ENCODE measurements around the gene HOXD10.

Gene HOXD10

GRCh38 chr2:176149481-176149938 lies 32.9 kb downstream of the HOXD10 start:
- H3K27ac ChIP-seq (ENCODE audit: low read length): no peak overlapping the region
- no peaks in the 10 kb centered on the region for H3K4me1 ChIP-seq (ENCODE audit: control insufficient read depth, insufficient read depth, low read length)
- H3K9me3 ChIP-seq (ENCODE audit: control insufficient read depth, insufficient read depth, low read length): no peaks in the 10 kb centered on the region
- no peaks in the 10 kb centered on the region for H3K36me3 ChIP-seq (ENCODE audit: control insufficient read depth, insufficient read depth, low read length)
- H3K27me3 ChIP-seq (ENCODE audit: control insufficient read depth, insufficient read depth, low read length): peaks cover 96% of the 10 kb centered on the region
- DNase-seq (ENCODE audit: low read depth, low spot score): no peak
- WGBS (ENCODE audit: insufficient coverage, insufficient read length): no CpG with 5 or more reads among the region's 22 CpGs
- H3K4me3 ChIP-seq (ENCODE audit: low read length): no peak overlapping the region

- WGBS (ENCODE audit: insufficient coverage, insufficient read length): no CpG with 5 or more reads among the region's 24 CpGs
- H3K9me3 ChIP-seq (ENCODE audit: control insufficient read depth, insufficient read depth, low read length): no peaks in the 10 kb centered on the region
- no peak overlapping the region for H3K27ac ChIP-seq (ENCODE audit: low read length)
- DNase-seq (ENCODE audit: low read depth, low spot score): no peak
- H3K27me3 ChIP-seq (ENCODE audit: control insufficient read depth, insufficient read depth, low read length): peaks cover 97% of the 10 kb centered on the region
- H3K36me3 ChIP-seq (ENCODE audit: control insufficient read depth, insufficient read depth, low read length): no peaks in the 10 kb centered on the region
- H3K4me1 ChIP-seq (ENCODE audit: control insufficient read depth, insufficient read depth, low read length): no peaks in the 10 kb centered on the region; the same call in 1 of the 2 replicates
- no peak overlapping the region for H3K4me3 ChIP-seq (ENCODE audit: low read length)
These were observed 33.5 kb downstream of the HOXD10 start for GRCh38 chr2:176149939-176150583.

- no peaks in the 10 kb centered on the region for H3K9me3 ChIP-seq (ENCODE audit: control insufficient read depth, insufficient read depth, low read length)
- no peaks in the 10 kb centered on the region for H3K36me3 ChIP-seq (ENCODE audit: control insufficient read depth, insufficient read depth, low read length)
- no CpG with 5 or more reads among the region's 14 CpGs for WGBS (ENCODE audit: insufficient coverage, insufficient read length)
- H3K27me3 ChIP-seq (ENCODE audit: control insufficient read depth, insufficient read depth, low read length): peaks cover 97% of the 10 kb centered on the region
- no peaks in the 10 kb centered on the region; the same call in 1 of the 2 replicates for H3K4me1 ChIP-seq (ENCODE audit: control insufficient read depth, insufficient read depth, low read length)
- no peak overlapping the region for H3K27ac ChIP-seq (ENCODE audit: low read length)
- no peak for DNase-seq (ENCODE audit: low read depth, low spot score)
- H3K4me3 ChIP-seq (ENCODE audit: low read length): no peak overlapping the region
These were observed 34.2 kb downstream of the HOXD10 start for GRCh38 chr2:176150584-176151441.

- peaks cover 97% of the 10 kb centered on the region for H3K27me3 ChIP-seq (ENCODE audit: control insufficient read depth, insufficient read depth, low read length)
- H3K27ac ChIP-seq (ENCODE audit: low read length): no peak within 1 kb of the TSS
- H3K4me3 ChIP-seq (ENCODE audit: low read length): no peak within 1 kb of the TSS
- H3K9me3 ChIP-seq (ENCODE audit: control insufficient read depth, insufficient read depth, low read length): no peaks in the 10 kb centered on the region
- WGBS (ENCODE audit: insufficient coverage, insufficient read length): no CpG with 5 or more reads among the region's 55 CpGs
- H3K4me1 ChIP-seq (ENCODE audit: control insufficient read depth, insufficient read depth, low read length): no peaks in the 10 kb centered on the region; the same call in 1 of the 2 replicates
- no peak for DNase-seq (ENCODE audit: low read depth, low spot score)
- no peaks in the 10 kb centered on the region for H3K36me3 ChIP-seq (ENCODE audit: control insufficient read depth, insufficient read depth, low read length)
These were observed 35.1 kb downstream of the HOXD10 start, which contains the start of gene HOXD4 for GRCh38 chr2:176151442-176152287. Gene HOXD4, plus strand, starts transcription at chr2:176151550. Its CDS starts 84 bp downstream, at chr2:176151634.

GRCh38 chr2:176152350-176153181 lies 36.0 kb downstream of the HOXD10 start:
- H3K4me1 ChIP-seq (ENCODE audit: control insufficient read depth, insufficient read depth, low read length): peaks cover under 1% of the 10 kb centered on the region
- H3K36me3 ChIP-seq (ENCODE audit: control insufficient read depth, insufficient read depth, low read length): no peaks in the 10 kb centered on the region
- H3K27ac ChIP-seq (ENCODE audit: low read length): no peak overlapping the region
- no peaks in the 10 kb centered on the region for H3K9me3 ChIP-seq (ENCODE audit: control insufficient read depth, insufficient read depth, low read length)
- no peak overlapping the region for H3K4me3 ChIP-seq (ENCODE audit: low read length)
- peaks cover 97% of the 10 kb centered on the region for H3K27me3 ChIP-seq (ENCODE audit: control insufficient read depth, insufficient read depth, low read length)
- WGBS (ENCODE audit: insufficient coverage, insufficient read length): no CpG with 5 or more reads among the region's 48 CpGs
- DNase-seq (ENCODE audit: low read depth, low spot score): no peak

GRCh38 chr2:176154576-176155252 lies 38.1 kb downstream of the HOXD10 start:
- Histone ChIP-seq H3K27ac (ENCODE audit: low read length) (no peak overlapping the region), H3K9me3 (ENCODE audit: control insufficient read depth, insufficient read depth, low read length) (no peaks in the 10 kb centered on the region), H3K27me3 (ENCODE audit: control insufficient read depth, insufficient read depth, low read length) (peaks cover 97% of the 10 kb centered on the region), H3K4me1 (ENCODE audit: control insufficient read depth, insufficient read depth, low read length) (peaks cover 1% of the 10 kb centered on the region), H3K4me3 (ENCODE audit: low read length) (no peak overlapping the region), H3K36me3 (ENCODE audit: control insufficient read depth, insufficient read depth, low read length) (no peaks in the 10 kb centered on the region)
- WGBS (ENCODE audit: insufficient coverage, insufficient read length): no CpG with 5 or more reads among the region's 11 CpGs
- no peak for DNase-seq (ENCODE audit: low read depth, low spot score)

- Histone ChIP-seq H3K9me3 (ENCODE audit: control insufficient read depth, insufficient read depth, low read length) (no peaks in the 10 kb centered on the region), H3K4me3 (ENCODE audit: low read length) (no peak overlapping the region), H3K4me1 (ENCODE audit: control insufficient read depth, insufficient read depth, low read length) (peaks cover 1% of the 10 kb centered on the region), H3K27me3 (ENCODE audit: control insufficient read depth, insufficient read depth, low read length) (peaks cover 97% of the 10 kb centered on the region), H3K36me3 (ENCODE audit: control insufficient read depth, insufficient read depth, low read length) (no peaks in the 10 kb centered on the region), H3K27ac (ENCODE audit: low read length) (no peak overlapping the region)
- no peak for DNase-seq (ENCODE audit: low read depth, low spot score)
- WGBS (ENCODE audit: insufficient coverage, insufficient read length): no CpG with 5 or more reads among the region's 6 CpGs
These were observed 38.9 kb downstream of the HOXD10 start for GRCh38 chr2:176155356-176156044.

- Histone ChIP-seq H3K4me3 (ENCODE audit: low read length) (no peak overlapping the region), H3K4me1 (ENCODE audit: control insufficient read depth, insufficient read depth, low read length) (peaks cover 1% of the 10 kb centered on the region), H3K36me3 (ENCODE audit: control insufficient read depth, insufficient read depth, low read length) (no peaks in the 10 kb centered on the region), H3K9me3 (ENCODE audit: control insufficient read depth, insufficient read depth, low read length) (no peaks in the 10 kb centered on the region), H3K27me3 (ENCODE audit: control insufficient read depth, insufficient read depth, low read length) (peaks cover 97% of the 10 kb centered on the region), H3K27ac (ENCODE audit: low read length) (no peak overlapping the region)
- DNase-seq (ENCODE audit: low read depth, low spot score): no peak
- WGBS (ENCODE audit: insufficient coverage, insufficient read length): no CpG with 5 or more reads among the region's 8 CpGs
These were observed 39.8 kb downstream of the HOXD10 start for GRCh38 chr2:176156301-176156806.

Data from iPS DF 6.9 (cell line).